ENCODE data around the gene HNMT.
A peak's percentile ranks its signal among the peaks of the same experiment; 100 is the strongest.

Gene HNMT

DNA sequence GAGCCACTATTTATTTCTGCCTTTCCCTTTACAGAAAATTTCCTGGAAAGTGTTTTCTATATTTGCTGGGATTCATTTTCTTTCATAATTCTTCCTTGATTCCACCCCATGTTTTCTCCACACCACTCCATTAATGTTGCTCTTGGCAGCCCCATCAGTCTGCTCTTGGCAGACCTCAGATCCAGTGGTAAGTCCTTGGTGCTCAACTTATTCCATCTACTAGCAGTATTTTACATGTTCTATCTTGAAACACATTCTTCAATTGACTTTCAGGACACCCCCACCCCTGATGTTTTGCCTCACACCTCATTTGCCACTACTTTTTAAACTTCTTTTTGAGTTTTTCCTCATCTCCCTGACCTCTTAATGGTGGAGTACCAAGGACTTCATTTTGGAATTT lies 65.0 kb downstream of the HNMT start:
- Histone ChIP-seq H3K27ac (no peak overlapping the region), H3K4me1 (ENCODE audit: control insufficient read depth in 1 of 2, insufficient read depth in 1 of 2, low read depth in 1 of 2, low read length in 1 of 2) (peaks cover 3 to 5% of the 10 kb centered on the region in 2 experiments), H3K9me3 (no peaks in the 10 kb centered on the region), H3K27me3 (no peaks in the 10 kb centered on the region), H3K4me3 (ENCODE audit: low read depth in 1 of 2, low read length in 1 of 2) (no peak overlapping the region), H3K36me3 (no peaks in the 10 kb centered on the region)
- TF ChIP-seq, protein P1, sequence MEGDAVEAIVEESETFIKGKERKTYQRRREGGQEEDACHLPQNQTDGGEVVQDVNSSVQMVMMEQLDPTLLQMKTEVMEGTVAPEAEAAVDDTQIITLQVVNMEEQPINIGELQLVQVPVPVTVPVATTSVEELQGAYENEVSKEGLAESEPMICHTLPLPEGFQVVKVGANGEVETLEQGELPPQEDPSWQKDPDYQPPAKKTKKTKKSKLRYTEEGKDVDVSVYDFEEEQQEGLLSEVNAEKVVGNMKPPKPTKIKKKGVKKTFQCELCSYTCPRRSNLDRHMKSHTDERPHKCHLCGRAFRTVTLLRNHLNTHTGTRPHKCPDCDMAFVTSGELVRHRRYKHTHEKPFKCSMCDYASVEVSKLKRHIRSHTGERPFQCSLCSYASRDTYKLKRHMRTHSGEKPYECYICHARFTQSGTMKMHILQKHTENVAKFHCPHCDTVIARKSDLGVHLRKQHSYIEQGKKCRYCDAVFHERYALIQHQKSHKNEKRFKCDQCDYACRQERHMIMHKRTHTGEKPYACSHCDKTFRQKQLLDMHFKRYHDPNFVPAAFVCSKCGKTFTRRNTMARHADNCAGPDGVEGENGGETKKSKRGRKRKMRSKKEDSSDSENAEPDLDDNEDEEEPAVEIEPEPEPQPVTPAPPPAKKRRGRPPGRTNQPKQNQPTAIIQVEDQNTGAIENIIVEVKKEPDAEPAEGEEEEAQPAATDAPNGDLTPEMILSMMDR (IDR thresholded peaks at IDR 0.05), result no peak

DNA sequence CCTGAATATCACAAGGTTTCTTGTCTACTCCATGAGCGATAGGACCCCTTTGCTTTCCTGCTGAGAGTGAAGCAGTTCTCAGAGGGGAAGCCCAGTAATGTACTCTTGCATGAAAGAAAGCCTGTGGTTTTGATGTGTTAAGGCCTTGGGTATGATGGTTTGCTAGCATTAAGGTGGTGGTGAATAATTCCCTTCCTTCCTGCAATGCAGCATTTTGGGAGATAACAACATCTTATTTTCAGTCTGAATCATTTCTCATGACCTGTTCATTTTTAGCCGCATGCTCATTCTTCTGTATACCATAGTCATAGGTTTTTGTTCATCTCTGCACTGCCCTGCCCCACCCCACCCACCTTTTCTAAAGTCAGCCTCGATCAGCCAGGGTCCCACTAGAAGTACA lies 66.2 kb downstream of the HNMT start:
- H3K27ac ChIP-seq, result no peak overlapping the region
- no peaks in the 10 kb centered on the region for H3K36me3 ChIP-seq
- no peaks in the 10 kb centered on the region for H3K27me3 ChIP-seq
- H3K4me1 ChIP-seq (ENCODE audit: control insufficient read depth in 1 of 2, insufficient read depth in 1 of 2, low read depth in 1 of 2, low read length in 1 of 2), result peaks cover 4 to 14% of the 10 kb centered on the region in 2 experiments
- H3K4me3 ChIP-seq (ENCODE audit: low read depth in 1 of 2, low read length in 1 of 2), result no peak overlapping the region
- no peaks in the 10 kb centered on the region for H3K9me3 ChIP-seq
- TF ChIP-seq, protein P1 (IDR thresholded peaks at IDR 0.05), result no peak

DNA sequence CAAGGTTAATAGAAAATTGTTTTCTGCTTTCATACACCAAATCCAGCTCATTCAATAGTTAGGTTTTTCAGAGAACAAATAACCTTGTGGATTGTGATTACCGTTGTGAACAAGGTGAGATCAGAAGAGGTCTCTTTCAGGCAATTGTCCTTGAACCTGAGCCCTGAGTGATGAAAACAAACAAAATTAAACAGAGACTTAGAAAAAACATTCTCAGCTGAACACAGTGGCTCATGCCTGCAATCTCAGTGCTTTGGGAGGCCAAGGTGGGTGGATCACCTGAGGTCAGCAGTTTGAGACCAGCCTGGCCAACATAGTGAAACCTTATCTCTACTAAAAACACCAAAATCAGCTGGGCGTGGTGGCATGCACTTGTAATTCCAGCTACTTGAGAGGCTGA lies 68.1 kb downstream of the HNMT start:
- Histone ChIP-seq H3K27ac (no peak overlapping the region), H3K36me3 (no peaks in the 10 kb centered on the region), H3K9me3 (no peaks in the 10 kb centered on the region), H3K27me3 (no peaks in the 10 kb centered on the region), H3K4me3 (ENCODE audit: low read depth in 1 of 2, low read length in 1 of 2) (no peak overlapping the region), H3K4me1 (ENCODE audit: control insufficient read depth in 1 of 2, insufficient read depth in 1 of 2, low read depth in 1 of 2, low read length in 1 of 2) (peaks cover 6 to 22% of the 10 kb centered on the region in 2 experiments)
- TF ChIP-seq, protein P1 (IDR thresholded peaks at IDR 0.05), result no peak

DNA sequence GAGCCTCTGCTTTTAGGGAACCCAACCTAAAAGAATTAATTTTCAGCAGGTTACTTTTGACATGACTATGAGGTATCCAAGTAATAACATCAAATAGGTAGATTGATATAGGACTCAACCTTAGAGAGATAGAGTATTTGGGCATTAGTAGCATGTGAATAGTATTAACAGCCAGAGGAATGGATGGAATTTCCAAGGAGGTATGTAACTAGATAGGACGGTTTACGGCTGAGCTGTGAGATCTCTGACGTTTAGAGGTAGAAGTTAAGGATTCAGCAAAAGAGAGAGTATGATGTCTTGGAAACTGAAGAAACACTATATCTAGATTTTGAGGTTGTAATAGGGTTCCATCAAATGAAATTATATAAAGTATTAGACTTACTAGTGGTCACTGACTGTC lies 70.3 kb downstream of the HNMT start:
- Histone ChIP-seq H3K27me3 (no peaks in the 10 kb centered on the region), H3K36me3 (no peaks in the 10 kb centered on the region), H3K27ac (no peak overlapping the region), H3K9me3 (no peaks in the 10 kb centered on the region), H3K4me3 (ENCODE audit: low read depth in 1 of 2, low read length in 1 of 2) (no peak overlapping the region), H3K4me1 (ENCODE audit: control insufficient read depth in 1 of 2, insufficient read depth in 1 of 2, low read depth in 1 of 2, low read length in 1 of 2) (peaks cover 6 to 22% of the 10 kb centered on the region in 2 experiments)
- TF ChIP-seq, protein P1 (IDR thresholded peaks at IDR 0.05), result no peak

DNA sequence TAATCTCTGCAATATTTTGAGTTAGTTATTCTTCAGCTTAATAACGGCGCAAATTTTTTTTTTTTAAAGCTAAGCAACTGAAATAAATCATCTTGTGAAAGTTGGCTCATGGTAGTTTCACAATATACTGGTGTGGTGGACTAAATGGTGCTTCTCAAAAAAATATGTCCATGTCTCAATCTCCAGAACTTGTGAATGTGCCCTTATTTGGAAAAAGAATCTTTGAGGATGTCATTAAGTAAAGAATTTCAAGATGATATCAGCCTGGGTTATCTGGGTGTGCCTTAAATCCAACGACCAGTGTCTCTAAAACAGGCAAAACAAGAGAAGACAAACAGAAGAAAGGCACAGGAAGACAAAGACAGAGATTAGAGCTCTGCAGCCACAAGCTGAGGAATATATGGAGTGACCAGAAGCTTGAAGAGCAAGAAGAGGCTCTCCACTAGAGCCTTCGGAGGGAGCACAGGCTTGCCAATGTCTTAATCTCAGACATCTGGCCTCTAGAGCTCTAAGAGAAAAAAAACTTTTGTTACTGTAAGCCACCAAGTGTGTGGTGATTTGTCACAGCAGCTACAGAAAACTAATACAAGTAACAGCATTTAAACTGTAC lies 71.4 kb downstream of the HNMT start:
- TF ChIP-seq, protein P1 (IDR thresholded peaks at IDR 0.05), result no peak
- Histone ChIP-seq H3K9me3 (no peaks in the 10 kb centered on the region), H3K4me1 (ENCODE audit: control insufficient read depth in 1 of 2, insufficient read depth in 1 of 2, low read depth in 1 of 2, low read length in 1 of 2) (peaks cover 6 to 22% of the 10 kb centered on the region in 2 experiments), H3K36me3 (no peaks in the 10 kb centered on the region), H3K27me3 (no peaks in the 10 kb centered on the region), H3K4me3 (ENCODE audit: low read depth in 1 of 2, low read length in 1 of 2) (no peak overlapping the region), H3K27ac (peak overlapping the region; percentile 35)
